ENCODE measurements around the gene PGGT1B.

DNA sequence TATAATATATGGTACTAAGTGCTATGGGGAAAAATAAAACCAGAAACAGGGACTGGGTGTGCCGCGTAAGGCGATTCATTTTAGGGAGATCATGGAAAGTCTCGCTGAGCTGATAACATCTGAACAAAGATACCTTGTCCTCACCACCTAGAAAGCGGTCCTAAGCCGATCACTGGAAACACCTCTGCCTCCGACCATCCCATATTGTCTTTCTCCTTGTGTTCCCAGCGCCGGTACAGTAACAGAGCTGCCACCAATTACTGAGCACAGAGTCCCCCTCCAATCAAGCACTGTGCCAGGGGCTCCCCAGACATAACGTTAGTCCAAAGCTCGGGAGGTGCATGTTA lies 33.1 kb upstream of the PGGT1B start:
- TF ChIP-seq EZH2 (IDR thresholded peaks at IDR 0.05) (no peak), POLR2AphosphoS5 (IDR thresholded peaks at IDR 0.05; ENCODE audit: borderline replicate concordance, low read depth, low read length) (no peak), FOXP2 (optimal IDR thresholded peaks at IDR 0.05; ENCODE audit: control extremely low read depth, extremely low read length, insufficient read depth) (no peak)
